CD4-positive, alpha-beta T cell treated with Interleukin-1 beta for 1 hour (primary cell): ENCODE results near the gene GRIFIN.
"Not testable (repeated sequence)": the region's sequence is repeated elsewhere in the genome, so short reads cannot be mapped to it uniquely, and the experiment has no call there.

Experiments
- DNase-seq, 2 donors: peaks; one replicate each; pipeline ENCODE4 v3.0.0-alpha.2; 2020 to 2022

GRIFIN gene

GRCh38 chr7:2477447-2478398 is 1.5 kb upstream of the GRIFIN start:
- peak; percentile 68 to 77 for DNase-seq

GRCh38 chr7:2476776-2477446 is 713 bp upstream of the GRIFIN start:
- no peak for DNase-seq

- DNase-seq = no peak
Observed at GRCh38 chr7:2475678-2476015, 551 bp downstream of the GRIFIN start.

- no peak for DNase-seq
Observed at GRCh38 chr7:2474813-2475677, 1.2 kb downstream of the GRIFIN start.

- no peak for DNase-seq
Observed at GRCh38 chr7:2474224-2474623, 2.0 kb downstream of the GRIFIN start.

- DNase-seq = no peak
Observed at GRCh38 chr7:2473496-2474180, 2.6 kb downstream of the GRIFIN start.

GRCh38 chr7:2472739-2473138 is 3.5 kb downstream of the GRIFIN start:
- no peak for DNase-seq

GRCh38 chr7:2471396-2471795 is 4.8 kb downstream of the GRIFIN start:
- no peak for DNase-seq

- DNase-seq = no peak
Observed at GRCh38 chr7:2471022-2471329, 5.2 kb downstream of the GRIFIN start.

GRCh38 chr7:2470204-2471021 is 5.8 kb downstream of the GRIFIN start:
- DNase-seq = no peak

GRCh38 chr7:2469460-2470203 is 6.6 kb downstream of the GRIFIN start:
- DNase-seq = not testable (repeated sequence)

GRCh38 chr7:2468227-2468626 is 8.0 kb downstream of the GRIFIN start:
- DNase-seq = no peak

GRCh38 chr7:2466675-2467074 is 9.5 kb downstream of the GRIFIN start:
- DNase-seq = no peak

GRCh38 chr7:2465928-2466327 is 10.3 kb downstream of the GRIFIN start:
- DNase-seq = no peak

GRCh38 chr7:2462731-2463130 is 13.5 kb downstream of the GRIFIN start:
- no peak for DNase-seq

GRCh38 chr7:2461268-2462026 is 14.8 kb downstream of the GRIFIN start:
- no peak for DNase-seq

GRCh38 chr7:2460641-2461040 is 15.6 kb downstream of the GRIFIN start:
- no peak for DNase-seq

- no peak for DNase-seq
Observed at GRCh38 chr7:2460188-2460587, 16.0 kb downstream of the GRIFIN start.

GRCh38 chr7:2459674-2460073 is 16.5 kb downstream of the GRIFIN start:
- DNase-seq = no peak

- DNase-seq = not testable (repeated sequence)
Observed at GRCh38 chr7:2453849-2454248, 22.3 kb downstream of the GRIFIN start.
